Stimulated activated CD4-positive, alpha-beta T cell treated with anti-CD3 and anti-CD28 coated beads, Interleukin-1b, Interleukin-23, amount 100 ng/mL, for 1 hour (primary cell): ENCODE data around the gene TMEM98.
A peak's percentile ranks its signal among the peaks of the same experiment; 100 is the strongest.
"Not testable (repeated sequence)": the region's sequence is repeated elsewhere in the genome, so short reads cannot be mapped to it uniquely, and the experiment has no call there.

Source experiments
- DNase-seq, 2 donors: peaks; one replicate each; pipeline ENCODE4 v3.0.0-alpha.2; 2020; ENCODE audit warnings: low read depth in 2 of 2

TMEM98 gene, protein sequence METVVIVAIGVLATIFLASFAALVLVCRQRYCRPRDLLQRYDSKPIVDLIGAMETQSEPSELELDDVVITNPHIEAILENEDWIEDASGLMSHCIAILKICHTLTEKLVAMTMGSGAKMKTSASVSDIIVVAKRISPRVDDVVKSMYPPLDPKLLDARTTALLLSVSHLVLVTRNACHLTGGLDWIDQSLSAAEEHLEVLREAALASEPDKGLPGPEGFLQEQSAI

DNA sequence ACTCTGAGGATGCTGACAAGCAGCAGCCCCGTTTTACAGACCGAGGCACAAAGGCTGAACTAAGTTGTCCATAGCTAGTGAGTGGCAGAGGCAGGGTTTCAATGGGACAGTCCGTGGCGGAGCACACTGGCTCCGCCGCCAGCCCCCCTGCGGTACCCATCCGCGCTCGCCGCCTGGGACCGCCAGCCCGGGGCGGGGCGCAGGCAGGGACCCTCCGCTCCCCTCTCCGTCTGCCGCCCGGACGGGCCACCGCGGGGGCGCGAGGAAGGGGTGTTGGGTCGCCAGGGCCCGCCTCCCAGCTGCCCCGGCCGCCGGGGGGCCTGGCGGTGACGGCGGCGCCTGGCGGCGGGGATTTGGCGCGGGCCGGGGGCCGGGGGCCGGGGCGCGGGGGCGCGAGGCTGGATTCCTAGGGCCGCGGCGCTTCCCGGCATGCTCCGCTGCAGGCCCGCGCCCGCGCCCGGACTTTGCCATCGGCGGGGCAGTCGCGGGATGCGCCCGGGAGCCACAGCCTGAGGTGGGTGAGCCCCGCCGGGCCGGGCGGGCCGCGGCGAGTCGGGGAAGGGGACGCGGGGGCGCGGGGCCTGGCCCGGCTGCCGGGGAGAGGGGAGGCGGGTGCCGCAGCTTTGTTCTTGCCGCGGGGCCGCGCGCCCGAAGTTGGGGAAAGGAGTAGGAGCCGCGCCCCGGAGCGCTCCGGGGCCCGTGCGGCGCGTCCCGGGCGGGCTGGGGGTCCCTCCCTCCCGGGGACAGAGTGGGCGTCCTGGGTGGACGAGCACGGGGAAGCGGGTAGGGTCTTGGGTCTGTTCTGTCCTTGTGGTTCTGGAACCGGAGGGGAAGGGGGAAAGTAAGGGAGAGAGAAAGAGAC lies at the start of gene TMEM98:
Gene TMEM98, plus strand, starts transcription at position 430 of the 862 bp plus-strand sequence. CDS start 3,376 bp downstream, outside the sequence.
- no peak for DNase-seq

DNA sequence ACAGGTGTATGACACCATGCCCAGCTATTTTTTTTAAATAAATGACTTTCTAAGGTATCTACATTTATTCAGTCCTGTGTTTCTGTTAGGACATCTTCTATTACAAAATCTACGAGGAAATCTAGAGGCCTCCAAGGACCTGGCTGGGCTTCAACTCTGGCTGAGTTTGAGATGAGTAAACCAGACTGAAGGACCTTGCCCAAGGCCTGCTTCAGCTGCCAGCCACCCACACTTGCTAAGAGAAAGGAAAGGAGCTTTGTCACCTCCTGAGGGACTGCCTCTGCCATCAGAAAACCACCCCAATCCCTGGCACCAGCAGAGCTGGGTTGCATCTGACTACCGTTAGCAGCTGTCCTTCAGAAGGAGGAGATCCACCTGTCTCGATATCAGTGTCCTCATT lies 49.7 kb upstream of the TMEM98 start:
- DNase-seq: no peak

DNA sequence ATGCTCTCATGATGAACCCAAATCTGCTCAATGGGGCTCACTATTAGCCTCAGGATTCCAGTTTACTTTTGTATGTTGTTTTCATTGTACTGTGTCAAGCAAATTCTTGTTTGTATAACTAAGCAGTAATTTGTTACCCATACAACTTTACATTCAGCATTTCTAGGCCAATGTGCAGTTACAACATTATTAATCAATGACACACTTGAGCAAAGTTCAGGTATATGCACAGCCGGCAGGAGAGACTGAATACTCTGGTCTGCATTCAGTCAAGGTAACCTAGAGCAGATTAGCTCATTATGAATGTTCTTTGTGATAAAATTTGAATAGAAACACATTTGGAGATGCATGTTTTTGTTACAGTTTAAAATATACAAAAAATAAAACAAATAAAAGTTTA lies 48.8 kb upstream of the TMEM98 start:
- no peak for DNase-seq

DNA sequence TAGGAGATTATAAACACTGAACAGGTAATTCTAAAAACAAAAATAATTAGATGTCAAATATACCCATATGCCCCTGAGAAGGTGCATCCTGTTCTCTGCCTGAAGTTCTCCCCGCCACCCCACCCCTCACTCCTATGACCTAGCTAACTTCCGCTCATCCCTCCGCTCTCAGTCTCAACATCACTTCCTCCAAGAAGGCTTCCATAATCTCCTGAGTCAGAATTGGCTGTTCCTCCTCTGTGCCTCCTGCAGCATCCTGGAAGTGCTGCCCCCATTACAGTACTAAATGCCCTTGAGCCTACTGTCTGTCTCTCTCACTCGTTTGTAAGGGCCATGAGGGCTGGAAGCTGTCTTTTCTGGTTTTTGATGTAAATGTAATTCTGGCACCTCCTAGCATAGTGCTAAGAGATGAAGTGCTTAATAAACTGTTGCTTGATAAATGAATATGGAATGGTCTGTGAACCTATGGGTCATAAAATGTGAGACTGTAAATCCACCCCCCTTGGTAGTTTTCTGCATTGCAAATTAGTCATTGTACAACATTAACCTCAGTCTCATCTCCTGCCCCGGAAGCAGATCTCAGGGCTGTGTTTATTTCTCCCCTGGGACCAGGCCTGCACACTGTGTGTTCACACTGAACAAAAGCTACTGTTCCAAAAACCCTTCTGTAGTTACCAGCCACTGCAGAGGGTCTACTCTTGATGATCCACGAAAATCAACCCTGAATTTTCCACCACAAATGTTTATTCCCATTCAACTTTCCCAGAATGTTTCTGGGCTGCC lies 47.1 kb upstream of the TMEM98 start:
- no peak for DNase-seq

DNA sequence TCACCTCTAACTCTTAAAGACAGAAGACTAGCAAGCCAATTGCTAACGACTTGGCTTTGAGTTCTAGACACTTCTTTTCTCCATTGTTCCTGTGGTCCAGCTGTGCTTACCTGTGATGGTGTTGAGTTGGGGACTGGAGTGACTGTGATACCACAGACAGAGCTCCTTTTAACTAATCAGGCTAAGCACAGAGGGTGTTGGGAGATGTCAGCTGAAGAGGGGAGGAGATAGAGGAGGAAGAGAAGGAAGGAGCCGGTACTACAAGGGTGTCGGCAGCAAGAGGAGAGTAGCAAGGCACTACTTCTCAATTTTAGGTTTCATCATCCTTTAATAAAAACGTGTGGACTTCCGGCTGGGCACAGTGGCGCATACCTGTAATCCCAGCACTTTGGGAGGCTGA lies 45.9 kb upstream of the TMEM98 start:
- no peak for DNase-seq

DNA sequence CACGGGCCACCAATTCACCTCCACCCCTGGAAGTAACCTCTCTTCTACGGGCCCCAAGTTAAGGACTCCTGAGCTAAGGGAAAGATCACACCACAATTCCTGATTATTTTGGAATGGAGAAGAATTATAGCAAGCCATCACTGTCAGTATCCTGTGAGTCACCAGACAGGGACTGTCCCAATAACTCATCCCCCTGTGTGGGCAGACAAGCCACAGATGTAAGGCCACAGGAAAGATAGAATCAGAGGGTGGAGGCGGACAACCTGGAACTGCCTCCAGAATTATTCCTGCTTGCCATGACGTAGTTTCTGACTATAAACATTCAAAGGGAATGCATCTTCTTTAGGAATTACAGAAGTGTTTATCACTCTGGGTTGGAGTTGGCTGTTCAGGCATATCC lies 45.2 kb upstream of the TMEM98 start:
- no peak for DNase-seq

DNA sequence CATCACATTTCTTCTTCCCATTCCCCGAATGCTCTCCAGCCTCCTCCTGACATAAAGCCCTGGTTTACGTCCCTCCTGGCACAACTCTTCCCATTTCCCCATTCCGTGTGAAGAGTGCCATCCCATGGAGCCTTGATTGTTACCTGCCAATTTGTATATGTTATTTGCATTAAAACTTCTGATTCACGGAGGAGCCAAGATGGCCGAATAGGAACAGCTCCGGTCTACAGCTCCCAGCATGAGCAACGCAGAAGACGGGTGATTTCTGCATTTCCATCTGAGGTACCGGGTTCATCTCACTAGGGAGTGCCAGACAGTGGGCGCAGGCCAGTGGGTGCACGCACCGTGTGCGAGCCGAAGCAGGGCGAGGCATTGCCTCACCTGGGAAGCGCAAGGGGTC lies 41.0 kb upstream of the TMEM98 start:
- not testable (repeated sequence) for DNase-seq

DNA sequence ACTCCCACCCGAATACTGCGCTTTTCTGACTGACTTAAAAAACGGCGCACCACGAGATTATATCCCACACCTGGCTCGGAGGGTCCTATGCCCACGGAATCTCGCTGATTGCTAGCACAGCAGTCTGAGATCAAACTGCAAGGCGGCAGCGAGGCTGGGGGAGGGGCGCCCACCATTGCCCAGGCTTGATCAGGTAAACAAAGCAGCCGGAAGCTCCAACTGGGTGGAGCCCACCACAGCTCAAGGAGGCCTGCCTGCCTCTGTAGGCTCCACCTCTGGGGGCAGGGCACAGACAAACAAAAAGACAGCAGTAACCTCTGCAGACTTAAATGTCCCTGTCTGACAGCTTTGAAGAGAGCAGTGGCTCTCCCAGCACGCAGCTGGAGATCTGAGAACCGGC lies 40.5 kb upstream of the TMEM98 start:
- not testable (repeated sequence) for DNase-seq

DNA sequence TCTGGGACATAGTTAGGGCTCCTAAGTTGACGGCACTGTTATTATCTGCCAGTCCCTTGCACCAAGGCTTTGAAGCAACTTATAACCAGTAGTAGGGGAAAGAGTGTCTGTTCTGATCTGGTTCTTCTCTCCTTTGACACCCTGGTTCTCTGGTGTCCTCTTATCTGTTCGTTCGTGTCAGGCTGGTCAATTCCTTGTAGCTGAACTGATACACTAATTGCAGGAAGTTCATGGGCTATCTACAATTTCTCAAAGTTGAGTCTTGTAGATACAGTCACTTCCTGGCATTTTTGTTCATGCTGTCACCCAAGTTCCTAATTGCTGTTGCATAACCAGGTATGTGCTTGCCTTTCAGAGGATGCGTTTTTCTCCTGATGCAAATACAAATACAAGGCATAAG lies 33.7 kb upstream of the TMEM98 start:
- DNase-seq: no peak

DNA sequence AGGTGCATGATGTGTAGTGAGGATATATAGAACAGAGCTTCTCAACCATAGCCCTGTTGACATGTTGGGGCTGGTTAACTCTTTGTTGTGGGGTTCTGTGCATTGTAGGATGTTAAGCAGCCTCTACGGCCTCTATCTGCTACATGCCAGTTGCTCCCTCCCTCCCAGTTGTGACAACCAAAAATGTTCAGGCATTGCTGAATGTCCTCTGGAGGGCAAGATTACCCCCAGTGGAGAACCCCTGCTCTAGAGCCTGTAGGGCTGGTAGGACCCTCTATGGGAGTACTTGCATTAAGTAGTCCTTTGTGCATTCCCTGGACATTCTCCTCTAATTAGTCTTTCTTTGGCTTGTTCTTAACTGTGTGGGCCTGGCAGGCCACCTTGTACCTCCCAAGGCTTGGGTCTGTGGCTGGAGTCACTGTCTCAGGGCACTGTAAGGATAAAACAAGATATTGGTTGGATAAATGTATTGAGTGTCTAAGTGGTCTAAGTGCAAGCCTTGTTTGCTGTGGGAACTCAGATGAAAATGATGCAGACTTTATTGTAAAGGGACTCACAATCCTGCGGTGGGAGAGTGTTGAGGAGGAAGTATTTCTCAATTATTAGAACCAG lies 31.2 kb upstream of the TMEM98 start:
- DNase-seq: no peak

DNA sequence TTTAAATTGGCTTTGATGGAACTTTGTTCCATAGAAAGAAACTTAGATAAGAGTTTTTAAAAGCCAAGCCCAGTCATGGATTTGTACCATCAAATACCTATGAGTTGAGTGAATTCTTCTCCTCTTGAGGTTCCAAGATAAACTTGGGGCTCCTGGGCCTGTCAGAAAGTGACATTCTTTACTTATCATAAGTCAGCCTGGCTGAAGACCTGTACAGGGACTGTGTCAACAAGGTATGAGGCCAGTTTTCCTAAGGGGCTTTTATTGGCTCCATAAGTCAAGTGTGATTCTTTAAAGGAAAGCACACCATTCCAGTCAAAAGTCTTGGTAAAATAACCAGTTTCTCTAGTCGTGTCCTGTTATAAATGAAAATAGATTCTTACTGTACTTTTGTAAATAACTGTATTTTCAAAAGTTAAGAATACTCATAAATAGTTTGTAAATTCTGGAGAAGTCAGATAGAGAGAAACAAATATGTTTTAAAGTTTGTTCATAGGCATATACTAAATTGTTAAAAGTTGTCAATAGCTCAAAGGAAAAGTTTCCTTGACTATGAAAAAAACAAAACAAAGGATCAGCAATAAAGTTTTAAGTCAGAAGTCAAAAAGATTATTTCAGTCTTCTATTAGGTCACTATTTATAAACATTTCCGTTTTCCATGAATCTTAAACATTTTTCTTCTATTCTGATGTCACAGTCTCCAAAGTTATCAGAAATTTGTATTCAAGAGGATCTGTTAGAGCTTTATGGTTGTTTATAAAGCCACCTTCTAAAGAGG lies 28.5 kb upstream of the TMEM98 start:
- DNase-seq: no peak

DNA sequence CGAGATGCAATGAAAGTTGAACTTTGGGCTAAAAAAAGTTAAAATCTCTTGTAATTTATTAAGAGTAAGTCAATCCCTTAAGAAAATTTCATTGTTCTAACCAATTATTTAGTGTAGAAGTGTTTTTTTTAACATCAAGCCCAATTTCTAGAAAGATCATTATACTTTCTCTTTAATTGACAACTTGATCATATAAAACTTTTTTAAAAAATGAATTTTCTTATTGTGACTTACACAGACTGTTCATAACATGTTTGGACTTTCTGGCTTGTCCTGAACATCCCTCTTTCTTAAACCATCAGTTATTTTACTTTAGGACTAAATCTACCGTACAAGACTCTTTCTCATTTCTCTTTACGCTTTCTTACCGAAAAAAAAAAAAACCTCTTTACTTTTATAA lies 26.2 kb upstream of the TMEM98 start:
- no peak for DNase-seq

DNA sequence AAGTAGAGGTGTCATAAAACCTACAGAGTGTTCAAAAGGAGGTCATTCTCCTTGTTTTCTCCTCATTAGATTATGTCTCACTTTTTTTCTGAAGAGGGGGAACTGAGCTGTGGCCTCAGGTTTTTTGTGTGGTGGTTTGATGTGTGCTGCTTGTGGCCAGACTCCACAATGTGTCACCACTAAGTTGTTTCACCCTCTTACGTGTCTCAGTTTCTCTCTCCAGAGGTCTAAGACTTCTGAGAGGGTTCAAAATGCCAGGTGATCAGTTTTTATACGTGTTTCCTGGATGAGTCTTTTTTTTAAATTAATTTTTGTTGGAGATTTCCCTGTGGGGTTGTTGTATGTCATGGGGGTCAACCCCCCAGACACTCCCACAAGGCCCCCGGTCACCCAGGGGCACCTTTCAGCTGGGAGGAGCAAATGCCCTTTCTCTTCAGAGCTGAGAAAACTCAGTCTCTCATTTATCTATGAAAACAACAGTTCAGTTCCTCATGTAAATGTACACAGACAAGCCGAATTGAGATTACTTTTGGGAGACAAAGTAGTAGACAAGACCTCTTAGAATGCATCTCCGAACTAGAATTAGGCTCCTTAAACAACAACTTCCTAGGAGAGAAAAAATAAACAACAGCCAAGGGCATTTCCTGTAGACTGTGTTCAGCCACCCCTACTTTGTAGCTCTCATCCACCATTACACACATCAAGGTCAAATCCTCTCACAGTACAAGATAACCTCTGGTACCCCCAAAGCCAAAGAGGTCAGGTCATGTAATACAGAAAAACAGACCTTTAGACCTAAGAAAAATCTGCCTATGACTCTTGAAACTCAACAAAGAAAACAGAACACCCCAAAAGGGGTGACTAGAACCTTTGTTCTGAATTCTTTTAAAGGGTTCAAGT lies 23.9 kb upstream of the TMEM98 start:
- DNase-seq: no peak

DNA sequence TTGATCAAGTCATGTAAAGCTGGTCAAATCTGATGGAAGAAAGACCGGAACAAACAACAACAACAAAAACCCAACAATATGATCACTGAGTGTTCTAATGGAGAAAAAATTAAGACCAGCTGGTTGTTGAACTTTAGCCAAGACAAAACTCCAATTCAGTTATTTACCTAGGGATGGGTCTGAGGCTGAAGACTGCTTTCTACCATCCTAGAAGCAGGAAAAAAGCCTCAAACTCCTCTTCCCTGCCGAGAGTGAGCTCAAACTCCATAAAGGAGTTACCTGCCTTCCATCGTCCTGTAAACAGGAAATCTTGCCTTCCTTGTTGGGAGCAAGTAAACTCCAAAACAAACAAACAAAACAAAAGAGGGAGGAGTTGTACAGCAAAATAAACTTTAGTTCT lies 23.1 kb upstream of the TMEM98 start:
- no peak for DNase-seq

DNA sequence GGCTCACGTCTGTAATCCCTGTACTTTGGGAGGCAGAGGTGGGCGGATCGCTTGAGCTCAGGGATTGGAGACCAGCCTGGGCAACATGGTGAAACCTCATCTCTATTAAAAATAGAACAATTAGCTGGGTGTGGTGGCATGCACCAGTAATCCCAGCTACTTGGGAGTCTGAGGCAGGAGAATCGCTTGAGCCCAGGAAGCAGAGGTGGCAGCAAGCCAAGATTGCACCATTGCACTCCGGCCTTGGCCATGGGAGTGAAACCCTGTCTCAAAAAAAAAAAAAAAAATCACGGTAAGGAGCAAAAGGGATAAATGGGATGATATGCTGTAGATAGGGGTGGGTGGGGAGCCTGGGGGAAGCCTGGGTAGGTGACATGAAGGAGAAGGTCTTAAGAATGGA lies 20.4 kb upstream of the TMEM98 start:
- no peak for DNase-seq

DNA sequence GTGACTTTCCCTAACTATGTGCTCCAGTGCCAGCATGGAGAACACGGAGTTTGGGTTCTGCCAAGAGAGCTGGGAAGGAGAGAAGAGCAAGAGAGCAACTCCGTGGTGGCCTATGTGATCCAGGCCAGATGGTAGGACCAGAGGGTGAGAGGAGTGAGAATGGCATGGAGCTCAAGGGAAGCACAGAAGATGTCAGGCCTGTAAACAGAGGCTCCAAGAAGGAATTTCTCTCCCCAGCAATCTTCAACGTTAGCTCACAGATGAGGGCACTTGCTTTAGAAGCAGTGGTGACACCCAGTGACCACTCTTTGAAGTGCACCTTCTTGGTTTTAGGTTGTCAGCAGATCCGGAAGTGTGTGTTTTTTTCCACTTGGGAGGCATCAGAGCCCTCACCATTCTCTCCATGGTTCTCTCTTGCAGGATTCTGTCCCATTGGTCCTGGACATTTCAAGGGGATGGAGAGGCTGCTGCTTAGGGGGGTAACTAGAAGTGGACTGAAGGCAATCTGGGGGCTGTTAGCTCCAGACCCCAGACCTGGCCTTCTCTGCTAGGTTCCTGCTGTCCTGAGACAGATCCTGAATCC lies 18.1 kb upstream of the TMEM98 start:
- DNase-seq: peak in 1 of 2 donors; percentile 7

DNA sequence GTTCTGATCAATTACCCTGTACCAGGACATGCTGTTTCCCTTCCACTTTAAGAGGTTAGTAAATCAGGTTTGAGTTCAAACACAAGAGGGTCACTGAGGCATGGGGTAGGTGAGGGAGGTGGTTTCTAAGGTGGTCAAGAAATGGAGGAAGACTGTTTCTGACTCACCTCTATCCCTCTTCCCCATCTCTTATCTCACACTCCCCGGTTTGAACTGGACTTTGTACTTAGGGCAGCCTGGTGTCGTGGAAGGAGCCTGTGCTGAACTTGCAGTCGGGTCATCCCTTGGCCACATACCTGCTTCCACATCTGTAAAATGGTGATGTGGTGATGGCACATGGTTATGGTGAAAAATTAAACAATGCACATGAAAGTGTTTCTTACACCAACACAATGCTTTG lies 17.2 kb upstream of the TMEM98 start:
- DNase-seq: no peak

DNA sequence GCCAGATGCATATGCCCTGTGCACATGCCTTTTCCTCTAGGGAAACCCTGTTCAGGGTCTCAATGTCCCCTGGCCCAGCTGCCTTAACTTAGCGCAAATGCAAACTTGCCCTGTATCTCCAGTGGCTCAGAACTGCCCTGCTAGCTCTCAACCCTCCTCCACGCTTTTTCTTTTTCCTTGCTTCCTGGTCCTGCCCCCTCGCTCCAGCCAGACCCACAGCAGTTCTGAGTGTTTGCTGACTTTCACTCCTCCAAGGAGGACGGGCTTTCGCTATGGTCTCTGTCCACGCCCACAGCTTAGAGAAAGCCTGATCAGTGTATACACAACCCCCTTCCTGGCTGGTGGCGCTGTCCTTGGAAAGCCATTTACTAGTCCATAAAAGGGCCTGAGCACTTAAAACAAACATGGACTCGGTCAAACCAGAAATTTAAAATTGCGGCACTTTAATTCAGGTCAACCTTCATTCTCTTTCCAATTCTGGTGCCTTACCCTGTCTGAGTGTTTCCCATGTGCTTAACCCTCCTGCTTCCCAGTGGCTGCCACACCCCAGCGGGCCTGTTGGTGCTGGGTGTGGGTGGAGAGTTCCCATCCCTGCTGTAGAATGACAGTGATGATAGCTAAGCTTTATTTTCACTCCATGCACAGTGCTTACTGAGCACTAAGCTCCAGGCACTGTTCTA lies 15.6 kb upstream of the TMEM98 start:
- DNase-seq: no peak

DNA sequence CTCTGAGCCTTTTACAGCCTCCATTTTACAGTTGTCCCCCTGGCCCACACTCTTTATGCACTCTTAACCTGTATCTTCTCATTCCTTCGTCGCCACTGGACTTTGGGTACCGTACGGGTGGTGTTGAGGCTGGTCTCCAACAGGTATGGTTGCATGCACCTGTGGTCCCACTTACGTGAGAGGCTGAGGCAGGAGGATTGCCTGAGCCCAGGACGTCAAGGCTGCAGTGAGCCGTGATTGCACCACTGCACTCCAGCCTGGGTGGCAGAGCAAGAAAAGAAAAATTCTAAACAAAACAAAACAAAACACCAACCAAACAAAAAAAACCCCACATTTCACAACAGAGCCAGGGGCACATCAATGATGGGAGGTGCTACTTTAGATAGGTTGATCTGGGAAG lies 14.4 kb upstream of the TMEM98 start:
- no peak for DNase-seq
